Measurements from ENCODE around the gene ATE1. TPM values are rescaled to one million over a fixed set of nuclear protein-coding genes. Genes with fewer than 3 reads are reported as not detected.
"Not testable (repeated sequence)": the region's sequence is repeated elsewhere in the genome, so short reads cannot be mapped to it uniquely, and the experiment has no call there.

Gene ATE1
- total and polyA plus RNA-seq, 9 donors = 13.8 to 29.4 (median 20.0) TPM

DNA sequence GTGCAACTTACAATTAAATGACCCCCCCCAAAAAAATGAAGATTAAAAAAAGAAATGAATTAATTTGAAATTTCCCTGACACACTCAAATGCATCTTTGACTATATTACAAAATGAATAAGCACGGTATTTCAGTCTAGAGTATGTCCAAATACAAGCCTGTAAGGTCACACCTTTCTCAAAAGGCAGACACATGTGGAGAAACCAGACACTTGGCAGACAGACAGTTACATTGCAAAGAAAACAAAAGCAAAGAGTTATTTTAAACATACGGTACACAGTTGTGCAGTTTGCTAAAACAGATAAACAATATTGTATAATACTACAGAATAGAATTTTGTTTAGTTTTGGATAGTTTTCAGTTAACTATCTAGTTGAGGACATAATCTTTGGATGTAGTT is 153.0 kb downstream of the ATE1 start:
- DNase-seq = no peak
- no peaks in the 10 kb centered on the region for H3K9me3 ChIP-seq (replicated peaks; ENCODE audit: control insufficient read depth, low read depth, low read length)
- H3K27me3 ChIP-seq (ENCODE audit: control insufficient read depth, insufficient read depth, low read length) = no peaks in the 10 kb centered on the region
- no peaks in the 10 kb centered on the region for H3K4me1 ChIP-seq (ENCODE audit: control insufficient read depth, insufficient read depth, low read length)
- WGBS (ENCODE audit: insufficient coverage) = 0% methylated on average over 1 of the region's 2 CpGs
- H3K27ac ChIP-seq (ENCODE audit: low read length) = no peak overlapping the region
- no peaks in the 10 kb centered on the region for H3K36me3 ChIP-seq (ENCODE audit: control insufficient read depth, insufficient read depth, low read length)
- H3K4me3 ChIP-seq (ENCODE audit: low read length) = no peak overlapping the region

GRCh38 chr10:121774404-121774803 is 153.4 kb downstream of the ATE1 start:
- no peaks in the 10 kb centered on the region for H3K4me1 ChIP-seq (ENCODE audit: control insufficient read depth, insufficient read depth, low read length)
- H3K9me3 ChIP-seq (replicated peaks; ENCODE audit: control insufficient read depth, low read depth, low read length) = no peaks in the 10 kb centered on the region
- no peak overlapping the region for H3K4me3 ChIP-seq (ENCODE audit: low read length)
- no peak overlapping the region for H3K27ac ChIP-seq (ENCODE audit: low read length)
- no peak for DNase-seq
- no peaks in the 10 kb centered on the region for H3K27me3 ChIP-seq (ENCODE audit: control insufficient read depth, insufficient read depth, low read length)
- no peaks in the 10 kb centered on the region for H3K36me3 ChIP-seq (ENCODE audit: control insufficient read depth, insufficient read depth, low read length)
- no CpG with 5 or more reads among the region's 3 CpGs for WGBS (ENCODE audit: insufficient coverage)

GRCh38 chr10:121772884-121773283 is 154.9 kb downstream of the ATE1 start:
- Histone ChIP-seq H3K9me3 (replicated peaks; ENCODE audit: control insufficient read depth, low read depth, low read length) (peaks cover 6% of the 10 kb centered on the region), H3K27ac (ENCODE audit: low read length) (no peak overlapping the region), H3K36me3 (ENCODE audit: control insufficient read depth, insufficient read depth, low read length) (no peaks in the 10 kb centered on the region), H3K4me1 (ENCODE audit: control insufficient read depth, insufficient read depth, low read length) (no peaks in the 10 kb centered on the region), H3K27me3 (ENCODE audit: control insufficient read depth, insufficient read depth, low read length) (no peaks in the 10 kb centered on the region), H3K4me3 (ENCODE audit: low read length) (no peak overlapping the region)
- WGBS (ENCODE audit: insufficient coverage) = no CpG with 5 or more reads among the region's 2 CpGs
- DNase-seq = no peak

- no peak for DNase-seq
- Histone ChIP-seq H3K4me3 (ENCODE audit: low read length) (no peak overlapping the region), H3K4me1 (ENCODE audit: control insufficient read depth, insufficient read depth, low read length) (no peaks in the 10 kb centered on the region), H3K27ac (ENCODE audit: low read length) (no peak overlapping the region), H3K27me3 (ENCODE audit: control insufficient read depth, insufficient read depth, low read length) (no peaks in the 10 kb centered on the region), H3K9me3 (replicated peaks; ENCODE audit: control insufficient read depth, low read depth, low read length) (peaks cover 9% of the 10 kb centered on the region), H3K36me3 (ENCODE audit: control insufficient read depth, insufficient read depth, low read length) (no peaks in the 10 kb centered on the region)
- no CpG with 5 or more reads among the region's 6 CpGs for WGBS (ENCODE audit: insufficient coverage)
These were observed 155.4 kb downstream of the ATE1 start for GRCh38 chr10:121772406-121772805.

GRCh38 chr10:121771966-121772365 is 155.9 kb downstream of the ATE1 start:
- no peaks in the 10 kb centered on the region for H3K27me3 ChIP-seq (ENCODE audit: control insufficient read depth, insufficient read depth, low read length)

GRCh38 chr10:121766426-121766825 is 161.4 kb downstream of the ATE1 start:
- DNase-seq = no peak
- no peak overlapping the region for H3K4me3 ChIP-seq (ENCODE audit: low read length)
- H3K27ac ChIP-seq (ENCODE audit: low read length) = no peak overlapping the region
- no peaks in the 10 kb centered on the region for H3K4me1 ChIP-seq (ENCODE audit: control insufficient read depth, insufficient read depth, low read length)
- H3K9me3 ChIP-seq (replicated peaks; ENCODE audit: control insufficient read depth, low read depth, low read length) = peaks cover 14% of the 10 kb centered on the region
- H3K36me3 ChIP-seq (ENCODE audit: control insufficient read depth, insufficient read depth, low read length) = no peaks in the 10 kb centered on the region
- 67% methylated on average over 2 of the region's 4 CpGs for WGBS (ENCODE audit: insufficient coverage)
- no peaks in the 10 kb centered on the region for H3K27me3 ChIP-seq (ENCODE audit: control insufficient read depth, insufficient read depth, low read length)

More at GRCh38 chr10:121771966-121772365, 155.9 kb downstream of the ATE1 start:
- Histone ChIP-seq H3K27ac (ENCODE audit: low read length) (no peak overlapping the region), H3K4me3 (ENCODE audit: low read length) (no peak overlapping the region), H3K9me3 (replicated peaks; ENCODE audit: control insufficient read depth, low read depth, low read length) (peaks cover 12% of the 10 kb centered on the region), H3K4me1 (ENCODE audit: control insufficient read depth, insufficient read depth, low read length) (no peaks in the 10 kb centered on the region), H3K36me3 (ENCODE audit: control insufficient read depth, insufficient read depth, low read length) (no peaks in the 10 kb centered on the region)
- DNase-seq = no peak
- WGBS (ENCODE audit: insufficient coverage) = 88% methylated on average over 2 of the region's 5 CpGs

GRCh38 chr10:121765204-121765603 is 162.6 kb downstream of the ATE1 start:
- DNase-seq = no peak
- no peak overlapping the region for H3K27ac ChIP-seq (ENCODE audit: low read length)
- no peaks in the 10 kb centered on the region for H3K4me1 ChIP-seq (ENCODE audit: control insufficient read depth, insufficient read depth, low read length)
- no peaks in the 10 kb centered on the region for H3K36me3 ChIP-seq (ENCODE audit: control insufficient read depth, insufficient read depth, low read length)
- WGBS (ENCODE audit: insufficient coverage) = no CpG with 5 or more reads among the region's 4 CpGs
- no peak overlapping the region for H3K4me3 ChIP-seq (ENCODE audit: low read length)
- H3K27me3 ChIP-seq (ENCODE audit: control insufficient read depth, insufficient read depth, low read length) = no peaks in the 10 kb centered on the region
- peaks cover 16% of the 10 kb centered on the region for H3K9me3 ChIP-seq (replicated peaks; ENCODE audit: control insufficient read depth, low read depth, low read length)

DNA sequence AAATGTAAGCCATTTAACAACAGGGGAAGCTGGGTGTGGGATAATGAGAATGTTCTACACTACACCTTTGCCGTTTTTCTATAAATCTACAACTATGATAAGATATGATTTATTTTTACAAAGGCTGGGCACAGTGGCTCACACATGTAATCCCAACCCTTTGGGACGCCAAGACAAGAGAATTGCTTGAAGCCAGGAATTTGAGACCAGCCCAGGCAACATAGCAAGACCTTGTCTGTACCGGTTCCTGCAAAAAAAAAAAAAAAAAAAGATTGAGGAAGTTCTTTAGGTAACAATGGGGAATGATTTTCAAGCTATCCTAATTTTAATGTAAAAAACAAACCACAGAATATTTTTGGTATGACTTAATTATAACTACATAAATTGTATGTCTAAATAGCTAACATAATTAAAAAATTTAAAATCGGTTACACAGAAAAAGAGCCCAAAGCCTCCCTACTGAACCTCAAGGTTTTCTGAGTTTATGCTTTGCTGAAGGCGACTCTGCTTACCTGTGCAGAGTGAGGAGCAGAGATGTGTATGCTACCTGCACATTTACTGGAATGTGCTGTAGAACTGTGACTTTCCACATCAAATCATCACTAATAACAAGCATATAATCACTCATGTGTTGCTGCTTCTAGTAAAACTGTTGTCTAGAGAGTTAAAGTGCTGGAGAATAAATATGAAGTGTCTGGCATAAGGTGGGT is 163.4 kb downstream of the ATE1 start:
- Histone ChIP-seq H3K27me3 (ENCODE audit: control insufficient read depth, insufficient read depth, low read length) (no peaks in the 10 kb centered on the region), H3K27ac (ENCODE audit: low read length) (no peak overlapping the region), H3K36me3 (ENCODE audit: control insufficient read depth, insufficient read depth, low read length) (no peaks in the 10 kb centered on the region), H3K9me3 (replicated peaks; ENCODE audit: control insufficient read depth, low read depth, low read length) (peaks cover 19% of the 10 kb centered on the region), H3K4me3 (ENCODE audit: low read length) (no peak overlapping the region), H3K4me1 (ENCODE audit: control insufficient read depth, insufficient read depth, low read length) (no peaks in the 10 kb centered on the region)
- no CpG with 5 or more reads among the region's 5 CpGs for WGBS (ENCODE audit: insufficient coverage)
- no peak for DNase-seq

- not testable (repeated sequence) for H3K4me1 ChIP-seq (ENCODE audit: control insufficient read depth, insufficient read depth, low read length); H3K27me3 ChIP-seq (ENCODE audit: control insufficient read depth, insufficient read depth, low read length); H3K27ac ChIP-seq (ENCODE audit: low read length); H3K4me3 ChIP-seq (ENCODE audit: low read length); H3K36me3 ChIP-seq (ENCODE audit: control insufficient read depth, insufficient read depth, low read length); DNase-seq
- 92% methylated on average over 1 of the region's 1 CpG for WGBS (ENCODE audit: insufficient coverage)
- H3K9me3 ChIP-seq (replicated peaks; ENCODE audit: control insufficient read depth, low read depth, low read length) = peaks cover 19% of the 10 kb centered on the region
These were observed 170.6 kb downstream of the ATE1 start for GRCh38 chr10:121757241-121757640.

GRCh38 chr10:121755496-121755895 is 172.3 kb downstream of the ATE1 start:
- DNase-seq; H3K27me3 ChIP-seq (ENCODE audit: control insufficient read depth, insufficient read depth, low read length); H3K4me3 ChIP-seq (ENCODE audit: low read length); H3K36me3 ChIP-seq (ENCODE audit: control insufficient read depth, insufficient read depth, low read length); H3K4me1 ChIP-seq (ENCODE audit: control insufficient read depth, insufficient read depth, low read length); H3K27ac ChIP-seq (ENCODE audit: low read length): not testable (repeated sequence)
- peaks cover 19% of the 10 kb centered on the region for H3K9me3 ChIP-seq (replicated peaks; ENCODE audit: control insufficient read depth, low read depth, low read length)
- WGBS (ENCODE audit: insufficient coverage) = 100% methylated on average over 2 of the region's 2 CpGs

- H3K27me3 ChIP-seq (ENCODE audit: control insufficient read depth, insufficient read depth, low read length) = no peaks in the 10 kb centered on the region
- H3K4me3 ChIP-seq (ENCODE audit: low read length) = no peak overlapping the region
- H3K27ac ChIP-seq (ENCODE audit: low read length) = no peak overlapping the region
- H3K36me3 ChIP-seq (ENCODE audit: control insufficient read depth, insufficient read depth, low read length) = no peaks in the 10 kb centered on the region
- no peaks in the 10 kb centered on the region for H3K4me1 ChIP-seq (ENCODE audit: control insufficient read depth, insufficient read depth, low read length)
- peaks cover 14% of the 10 kb centered on the region for H3K9me3 ChIP-seq (replicated peaks; ENCODE audit: control insufficient read depth, low read depth, low read length)
- DNase-seq = no peak
- no CpG with 5 or more reads among the region's 1 CpG for WGBS (ENCODE audit: insufficient coverage)
These were observed 173.2 kb downstream of the ATE1 start for GRCh38 chr10:121754666-121755065.

Measured in muscle of leg (tissue), 11 donors.